ENCODE measurements around the gene SLC12A7.

DNA sequence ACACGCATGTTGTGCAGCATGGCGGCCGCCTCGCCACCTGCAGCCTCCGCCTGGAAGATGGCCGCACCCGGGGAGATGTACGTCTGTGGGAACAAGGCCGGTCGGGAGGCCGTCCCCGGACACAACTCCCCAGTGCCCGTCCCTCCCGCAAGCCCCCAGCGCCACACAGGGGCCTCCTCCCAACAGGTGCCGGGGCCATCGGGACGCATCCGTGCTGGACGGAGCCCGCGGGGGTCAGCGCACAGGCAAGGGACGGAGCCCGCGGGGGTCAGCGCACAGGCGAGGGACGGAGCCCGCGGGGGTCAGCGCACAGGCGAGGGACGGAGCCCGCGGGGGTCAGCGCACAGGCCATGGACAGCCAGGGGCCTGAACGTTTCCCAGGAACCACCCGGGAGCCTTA is 26.5 kb downstream of the SLC12A7 start:
- TF ChIP-seq CREB1 (CRISPR knock-in tag; IDR thresholded peaks at IDR 0.05) (no peak), ZNF121 (CRISPR knock-in tag; IDR thresholded peaks at IDR 0.05) (no peak), ELF4 (CRISPR knock-in tag; IDR thresholded peaks at IDR 0.05; ENCODE audit: low read depth) (no peak), GABPB1 (CRISPR knock-in tag; IDR thresholded peaks at IDR 0.05) (no peak)
- TF ChIP-seq, protein P1, sequence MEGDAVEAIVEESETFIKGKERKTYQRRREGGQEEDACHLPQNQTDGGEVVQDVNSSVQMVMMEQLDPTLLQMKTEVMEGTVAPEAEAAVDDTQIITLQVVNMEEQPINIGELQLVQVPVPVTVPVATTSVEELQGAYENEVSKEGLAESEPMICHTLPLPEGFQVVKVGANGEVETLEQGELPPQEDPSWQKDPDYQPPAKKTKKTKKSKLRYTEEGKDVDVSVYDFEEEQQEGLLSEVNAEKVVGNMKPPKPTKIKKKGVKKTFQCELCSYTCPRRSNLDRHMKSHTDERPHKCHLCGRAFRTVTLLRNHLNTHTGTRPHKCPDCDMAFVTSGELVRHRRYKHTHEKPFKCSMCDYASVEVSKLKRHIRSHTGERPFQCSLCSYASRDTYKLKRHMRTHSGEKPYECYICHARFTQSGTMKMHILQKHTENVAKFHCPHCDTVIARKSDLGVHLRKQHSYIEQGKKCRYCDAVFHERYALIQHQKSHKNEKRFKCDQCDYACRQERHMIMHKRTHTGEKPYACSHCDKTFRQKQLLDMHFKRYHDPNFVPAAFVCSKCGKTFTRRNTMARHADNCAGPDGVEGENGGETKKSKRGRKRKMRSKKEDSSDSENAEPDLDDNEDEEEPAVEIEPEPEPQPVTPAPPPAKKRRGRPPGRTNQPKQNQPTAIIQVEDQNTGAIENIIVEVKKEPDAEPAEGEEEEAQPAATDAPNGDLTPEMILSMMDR (IDR thresholded peaks at IDR 0.05), result no peak
